ENCODE data around the gene ZBED2. TPM values are rescaled to one million over a fixed set of nuclear protein-coding genes. Genes with fewer than 3 reads are reported as not detected.

The ZBED2 gene
- total RNA-seq, 1 donor from 2014 or later, result 1.0 TPM

DNA sequence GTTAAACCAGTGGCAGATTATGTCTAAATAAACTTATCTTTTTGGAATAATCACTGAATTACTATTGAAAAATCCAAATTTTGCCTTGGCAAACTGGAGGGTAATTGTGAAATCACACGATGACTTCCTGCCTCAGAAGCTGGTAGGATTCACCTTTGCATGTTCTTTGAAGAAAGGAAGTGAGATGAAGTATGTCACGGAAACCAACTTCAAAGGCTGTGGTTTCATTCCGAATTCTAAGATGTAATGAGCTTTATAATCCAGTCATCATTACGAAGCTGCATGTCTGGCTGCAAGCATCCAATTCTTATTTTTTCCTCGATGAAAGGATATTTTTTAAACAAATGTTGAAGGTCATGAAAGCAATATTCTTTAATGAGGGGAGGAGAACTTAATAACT is 15.0 kb upstream of the ZBED2 start:
- Histone ChIP-seq H3K4me2 (ENCODE audit: low read length) (peak overlapping the region; percentile 12), H4K20me1 (ENCODE audit: insufficient read depth, low read length) (no peaks in the 10 kb centered on the region), H3K27me3 (ENCODE audit: insufficient read depth, low read length) (no peaks in the 10 kb centered on the region), H3K9ac (ENCODE audit: low read length) (no peak overlapping the region), H3K9me3 (ENCODE audit: insufficient read depth, low read depth, low read length) (no peaks in the 10 kb centered on the region), H2AFZ (ENCODE audit: low read depth, low read length) (no peak overlapping the region), H3K27ac (ENCODE audit: low read depth, low read length) (no peak overlapping the region), H3K36me3 (ENCODE audit: insufficient read depth, low read length) (no peaks in the 10 kb centered on the region), H3K4me3 (ENCODE audit: insufficient read depth, low read depth, low read length) (no peak overlapping the region), H3K79me2 (ENCODE audit: insufficient read depth, low read length) (no peaks in the 10 kb centered on the region), H3K4me1 (ENCODE audit: insufficient read depth, low read length) (no peaks in the 10 kb centered on the region)
- Mint-ChIP-seq H3K27me3 (ENCODE audit: low read depth, unreplicated experiment) (peaks cover 4% of the 10 kb centered on the region), H3K27ac (ENCODE audit: unreplicated experiment) (no peak overlapping the region), H3K36me3 (ENCODE audit: low read depth, unreplicated experiment) (no peaks in the 10 kb centered on the region), H3K4me1 (ENCODE audit: low read depth, unreplicated experiment) (no peaks in the 10 kb centered on the region), H3K9me3 (ENCODE audit: unreplicated experiment) (no peaks in the 10 kb centered on the region), H3K4me3 (ENCODE audit: unreplicated experiment) (no peak overlapping the region)
- DNase-seq (ENCODE audit: low read depth), result peak; percentile 44
- TF ChIP-seq, protein P1, sequence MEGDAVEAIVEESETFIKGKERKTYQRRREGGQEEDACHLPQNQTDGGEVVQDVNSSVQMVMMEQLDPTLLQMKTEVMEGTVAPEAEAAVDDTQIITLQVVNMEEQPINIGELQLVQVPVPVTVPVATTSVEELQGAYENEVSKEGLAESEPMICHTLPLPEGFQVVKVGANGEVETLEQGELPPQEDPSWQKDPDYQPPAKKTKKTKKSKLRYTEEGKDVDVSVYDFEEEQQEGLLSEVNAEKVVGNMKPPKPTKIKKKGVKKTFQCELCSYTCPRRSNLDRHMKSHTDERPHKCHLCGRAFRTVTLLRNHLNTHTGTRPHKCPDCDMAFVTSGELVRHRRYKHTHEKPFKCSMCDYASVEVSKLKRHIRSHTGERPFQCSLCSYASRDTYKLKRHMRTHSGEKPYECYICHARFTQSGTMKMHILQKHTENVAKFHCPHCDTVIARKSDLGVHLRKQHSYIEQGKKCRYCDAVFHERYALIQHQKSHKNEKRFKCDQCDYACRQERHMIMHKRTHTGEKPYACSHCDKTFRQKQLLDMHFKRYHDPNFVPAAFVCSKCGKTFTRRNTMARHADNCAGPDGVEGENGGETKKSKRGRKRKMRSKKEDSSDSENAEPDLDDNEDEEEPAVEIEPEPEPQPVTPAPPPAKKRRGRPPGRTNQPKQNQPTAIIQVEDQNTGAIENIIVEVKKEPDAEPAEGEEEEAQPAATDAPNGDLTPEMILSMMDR (IDR thresholded peaks at IDR 0.05; ENCODE audit: insufficient read depth, low read depth, low read length), result no peak
- no peak for TF ChIP-seq EZH2 (IDR thresholded peaks at IDR 0.05; ENCODE audit: insufficient read depth, low read length)
- FAIRE-seq, result no peak

- Histone ChIP-seq H3K27me3 (ENCODE audit: insufficient read depth, low read length) (no peaks in the 10 kb centered on the region), H3K79me2 (ENCODE audit: insufficient read depth, low read length) (no peaks in the 10 kb centered on the region), H3K36me3 (ENCODE audit: insufficient read depth, low read length) (no peaks in the 10 kb centered on the region), H3K27ac (ENCODE audit: low read depth, low read length) (no peak overlapping the region), H3K4me2 (ENCODE audit: low read length) (no peak overlapping the region), H3K4me3 (ENCODE audit: insufficient read depth, low read depth, low read length) (no peak overlapping the region), H4K20me1 (ENCODE audit: insufficient read depth, low read length) (no peaks in the 10 kb centered on the region), H3K4me1 (ENCODE audit: insufficient read depth, low read length) (no peaks in the 10 kb centered on the region), H2AFZ (ENCODE audit: low read depth, low read length) (no peak overlapping the region), H3K9ac (ENCODE audit: low read length) (no peak overlapping the region), H3K9me3 (ENCODE audit: insufficient read depth, low read depth, low read length) (no peaks in the 10 kb centered on the region)
- H3K4me3 Mint-ChIP-seq (ENCODE audit: unreplicated experiment), result no peak overlapping the region
- no peaks in the 10 kb centered on the region for H3K4me1 Mint-ChIP-seq (ENCODE audit: low read depth, unreplicated experiment)
- H3K36me3 Mint-ChIP-seq (ENCODE audit: low read depth, unreplicated experiment), result no peaks in the 10 kb centered on the region
- no peak for FAIRE-seq
- H3K27ac Mint-ChIP-seq (ENCODE audit: unreplicated experiment), result no peak overlapping the region
- DNase-seq (ENCODE audit: low read depth), result no peak
- peaks cover 4% of the 10 kb centered on the region for H3K27me3 Mint-ChIP-seq (ENCODE audit: low read depth, unreplicated experiment)
- H3K9me3 Mint-ChIP-seq (ENCODE audit: unreplicated experiment), result no peaks in the 10 kb centered on the region
- no peak for TF ChIP-seq EZH2 (IDR thresholded peaks at IDR 0.05; ENCODE audit: insufficient read depth, low read length)
- TF ChIP-seq, protein P1 (IDR thresholded peaks at IDR 0.05; ENCODE audit: insufficient read depth, low read depth, low read length), result no peak
Measured at GRCh38 chr3:111609700-111610099, 14.6 kb upstream of the ZBED2 start.

DNA sequence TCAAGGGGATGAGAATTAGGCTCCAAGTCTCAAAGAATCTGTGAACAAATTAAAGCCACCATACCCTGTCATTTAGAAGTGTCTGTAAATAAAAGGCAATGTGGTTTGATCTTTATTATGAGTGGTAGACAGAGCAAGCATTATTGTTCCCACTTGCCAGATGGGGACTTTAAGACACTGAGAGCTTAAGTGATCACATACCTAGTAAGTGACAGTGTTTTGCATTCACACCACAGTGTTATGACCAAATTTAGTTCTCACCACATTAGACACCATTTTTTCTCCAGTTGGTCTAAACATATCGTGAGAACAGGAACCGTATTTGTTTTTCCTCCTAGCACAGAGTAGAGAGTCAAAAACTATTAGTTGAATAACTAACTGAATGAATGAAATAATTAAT is 13.2 kb upstream of the ZBED2 start:
- no peaks in the 10 kb centered on the region for H3K36me3 ChIP-seq (ENCODE audit: insufficient read depth, low read length)
- H3K9ac ChIP-seq (ENCODE audit: low read length), result no peak overlapping the region
- H4K20me1 ChIP-seq (ENCODE audit: insufficient read depth, low read length), result no peaks in the 10 kb centered on the region
- no peaks in the 10 kb centered on the region for H3K9me3 Mint-ChIP-seq (ENCODE audit: unreplicated experiment)
- no peak for TF ChIP-seq EZH2 (IDR thresholded peaks at IDR 0.05; ENCODE audit: insufficient read depth, low read length)
- TF ChIP-seq, protein P1 (IDR thresholded peaks at IDR 0.05; ENCODE audit: insufficient read depth, low read depth, low read length), result no peak
- H3K4me1 Mint-ChIP-seq (ENCODE audit: low read depth, unreplicated experiment), result peaks cover 2% of the 10 kb centered on the region
- no peaks in the 10 kb centered on the region for H3K79me2 ChIP-seq (ENCODE audit: insufficient read depth, low read length)
- H3K27ac Mint-ChIP-seq (ENCODE audit: unreplicated experiment), result no peak overlapping the region
- DNase-seq (ENCODE audit: low read depth) (no peak), FAIRE-seq (no peak)
- H3K4me2 ChIP-seq (ENCODE audit: low read length), result no peak overlapping the region
- H3K4me3 ChIP-seq (ENCODE audit: insufficient read depth, low read depth, low read length), result no peak overlapping the region
- no peaks in the 10 kb centered on the region for H3K27me3 ChIP-seq (ENCODE audit: insufficient read depth, low read length)
- no peak overlapping the region for H3K27ac ChIP-seq (ENCODE audit: low read depth, low read length)
- peaks cover 5% of the 10 kb centered on the region for H3K27me3 Mint-ChIP-seq (ENCODE audit: low read depth, unreplicated experiment)
- no peak overlapping the region for H2AFZ ChIP-seq (ENCODE audit: low read depth, low read length)
- no peaks in the 10 kb centered on the region for H3K36me3 Mint-ChIP-seq (ENCODE audit: low read depth, unreplicated experiment)
- no peaks in the 10 kb centered on the region for H3K4me1 ChIP-seq (ENCODE audit: insufficient read depth, low read length)
- no peak overlapping the region for H3K4me3 Mint-ChIP-seq (ENCODE audit: unreplicated experiment)
- no peaks in the 10 kb centered on the region for H3K9me3 ChIP-seq (ENCODE audit: insufficient read depth, low read depth, low read length)
